Ascending aorta (tissue), 2 donors: Measurements from ENCODE around the gene AMN. TPM values are rescaled to one million over a fixed set of nuclear protein-coding genes. Genes with fewer than 3 reads are reported as not detected.

ENCODE experiments used
- DNase-seq, 2 donors: peaks; one replicate each; pipeline ENCODE4 v3.0.0-alpha.2; 2019; ENCODE audit warnings: low spot score in 2 of 2
- H3K27ac ChIP-seq, 2 donors: fragments of 200-600 bp; sonication (generic); one replicate each; pipeline ENCODE4 v1.5.1; 2016 to 2017; ENCODE audit warnings: mild to moderate bottlenecking in 1 of 2
- H3K27me3 ChIP-seq: fragments of 200-600 bp; sonication (generic); one replicate; pipeline ENCODE4 v1.5.1; 2017
- H3K36me3 ChIP-seq, 2 donors: fragments of 200-600 bp; sonication (generic); one replicate each; pipeline ENCODE4 v1.5.1; 2016
- H3K4me1 ChIP-seq, 2 donors: fragments of 200-600 bp; sonication (generic); one replicate each; pipeline ENCODE4 v1.5.1; 2016 to 2017; ENCODE audit warnings: mild to moderate bottlenecking in 1 of 2
- H3K4me3 ChIP-seq, 2 donors: fragments of 200-600 bp; sonication (generic); one replicate each; pipeline ENCODE4 v1.5.1; 2016 to 2017; ENCODE audit warnings: mild to moderate bottlenecking in 1 of 2
- H3K9me3 ChIP-seq, 2 donors: fragments of 200-600 bp; sonication (generic); one replicate each; pipeline ENCODE4 v1.5.1; 2016
- intact Hi-C: fragments of 100-400 bp; cut with DNase I; formaldehyde crosslinking; loops from one replicate; pipeline ENCODE4 v1.15.1; 2023
- total RNA-seq: library from RNA; depleted of rRNA; stranded (reverse); fragments of >200 nt; gene quantifications from one replicate; pipeline ENCODE4 v1.1.0, GENCODE V29; 2016
- TF ChIP-seq, protein P1 (sequence below), 3 experiments: fragments of 200-600 bp in 2 of 3; fragments of 450-650 bp in 1 of 3; sonication (generic) in 2 of 3; IDR thresholded peaks; one replicate each; pipeline ENCODE4 v1.5.1; 2016 to 2019; ENCODE audit warnings: antibody characterized with exemption in 3 of 3, mild to moderate bottlenecking in 1 of 3, moderate library complexity in 1 of 3

Gene AMN
- total RNA-seq, 1 donor from 2014 or later = 0.32 TPM

DNA sequence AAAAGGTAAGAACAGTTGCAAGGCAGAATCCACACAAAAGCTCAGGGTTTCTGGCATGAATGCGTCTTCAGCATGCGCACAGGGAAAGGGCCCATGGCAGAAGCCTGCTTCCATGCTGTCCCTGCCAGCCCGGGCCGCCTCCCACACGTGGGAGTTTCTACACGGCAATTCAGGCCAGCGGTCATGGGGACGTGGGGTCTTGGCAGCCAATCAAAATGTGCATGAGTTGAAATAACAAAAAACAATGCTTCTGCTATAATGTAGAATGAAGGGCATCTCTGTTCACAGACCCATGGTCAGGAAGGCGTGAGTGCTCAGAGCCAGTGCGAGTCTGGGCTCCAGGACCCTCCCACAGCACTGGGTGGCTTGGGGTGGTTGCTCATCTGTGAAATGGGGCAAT lies 28.6 kb downstream of the AMN start:
- H3K27me3 ChIP-seq = no peaks in the 10 kb centered on the region
- no peak for DNase-seq
- no peak overlapping the region for H3K27ac ChIP-seq
- H3K36me3 ChIP-seq = peaks cover 91 to 94% of the 10 kb centered on the region in 2 donors
- TF ChIP-seq, protein P1, sequence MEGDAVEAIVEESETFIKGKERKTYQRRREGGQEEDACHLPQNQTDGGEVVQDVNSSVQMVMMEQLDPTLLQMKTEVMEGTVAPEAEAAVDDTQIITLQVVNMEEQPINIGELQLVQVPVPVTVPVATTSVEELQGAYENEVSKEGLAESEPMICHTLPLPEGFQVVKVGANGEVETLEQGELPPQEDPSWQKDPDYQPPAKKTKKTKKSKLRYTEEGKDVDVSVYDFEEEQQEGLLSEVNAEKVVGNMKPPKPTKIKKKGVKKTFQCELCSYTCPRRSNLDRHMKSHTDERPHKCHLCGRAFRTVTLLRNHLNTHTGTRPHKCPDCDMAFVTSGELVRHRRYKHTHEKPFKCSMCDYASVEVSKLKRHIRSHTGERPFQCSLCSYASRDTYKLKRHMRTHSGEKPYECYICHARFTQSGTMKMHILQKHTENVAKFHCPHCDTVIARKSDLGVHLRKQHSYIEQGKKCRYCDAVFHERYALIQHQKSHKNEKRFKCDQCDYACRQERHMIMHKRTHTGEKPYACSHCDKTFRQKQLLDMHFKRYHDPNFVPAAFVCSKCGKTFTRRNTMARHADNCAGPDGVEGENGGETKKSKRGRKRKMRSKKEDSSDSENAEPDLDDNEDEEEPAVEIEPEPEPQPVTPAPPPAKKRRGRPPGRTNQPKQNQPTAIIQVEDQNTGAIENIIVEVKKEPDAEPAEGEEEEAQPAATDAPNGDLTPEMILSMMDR (IDR thresholded peaks at IDR 0.05) = no peak
- H3K4me3 ChIP-seq = no peak overlapping the region
- intact Hi-C loops = no loop called here
- H3K4me1 ChIP-seq = peaks cover 9 to 10% of the 10 kb centered on the region in 2 donors
- no peaks in the 10 kb centered on the region for H3K9me3 ChIP-seq

DNA sequence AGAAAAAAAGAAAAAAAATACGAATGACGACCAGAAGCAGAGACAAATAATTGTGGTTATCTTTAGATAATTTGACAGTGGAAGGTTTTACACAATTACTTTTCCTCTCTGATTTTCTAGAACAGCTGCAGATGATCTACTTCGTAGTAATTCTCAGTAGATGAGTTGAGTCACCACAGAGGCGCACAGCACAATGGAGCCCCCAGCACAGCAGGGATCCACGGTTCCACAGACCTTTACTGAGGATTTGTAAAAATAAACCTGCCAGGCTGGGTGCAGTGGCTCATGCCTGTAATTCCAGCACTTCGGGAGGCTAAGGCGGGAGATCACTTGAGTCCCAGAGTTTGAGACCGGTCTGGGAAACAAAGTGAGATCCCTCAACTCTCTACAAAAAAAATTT lies 29.3 kb downstream of the AMN start:
- no peaks in the 10 kb centered on the region for H3K9me3 ChIP-seq
- intact Hi-C loops = no loop called here

DNA sequence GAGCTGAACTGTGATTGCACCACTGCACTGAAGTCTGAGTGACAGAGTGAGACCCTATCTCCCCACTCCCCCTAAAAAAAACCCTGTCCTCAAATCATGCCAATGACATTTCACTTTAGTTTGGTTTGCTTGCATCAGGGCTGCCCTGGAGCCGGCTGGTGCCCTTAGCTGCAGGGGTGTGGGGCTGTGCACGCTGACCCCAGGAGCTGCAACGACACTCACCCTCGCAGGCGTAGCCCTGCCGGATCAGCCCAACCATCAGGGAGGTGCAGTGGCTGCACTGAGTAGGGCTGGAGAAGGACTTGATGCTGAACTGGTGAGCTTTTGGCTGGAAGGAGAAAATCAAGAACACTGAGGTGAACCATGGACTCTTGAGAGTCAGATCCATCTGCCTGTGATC lies 29.8 kb downstream of the AMN start:
- TF ChIP-seq, protein P1 (IDR thresholded peaks at IDR 0.05) = no peak
- DNase-seq = no peak
- Histone ChIP-seq H3K27ac (no peak overlapping the region), H3K4me1 (peaks cover 9 to 10% of the 10 kb centered on the region in 2 donors), H3K36me3 (peaks cover 91 to 93% of the 10 kb centered on the region in 2 donors), H3K9me3 (no peaks in the 10 kb centered on the region), H3K27me3 (no peaks in the 10 kb centered on the region), H3K4me3 (no peak overlapping the region)
- intact Hi-C loops = no loop called here

More for the DNA sequence above, 29.3 kb downstream of the AMN start:
- TF ChIP-seq, protein P1 (IDR thresholded peaks at IDR 0.05) = no peak
- Histone ChIP-seq H3K27ac (no peak overlapping the region), H3K4me3 (no peak overlapping the region), H3K36me3 (peaks cover 91 to 94% of the 10 kb centered on the region in 2 donors), H3K4me1 (peaks cover 9 to 10% of the 10 kb centered on the region in 2 donors), H3K27me3 (no peaks in the 10 kb centered on the region)
- DNase-seq = no peak

DNA sequence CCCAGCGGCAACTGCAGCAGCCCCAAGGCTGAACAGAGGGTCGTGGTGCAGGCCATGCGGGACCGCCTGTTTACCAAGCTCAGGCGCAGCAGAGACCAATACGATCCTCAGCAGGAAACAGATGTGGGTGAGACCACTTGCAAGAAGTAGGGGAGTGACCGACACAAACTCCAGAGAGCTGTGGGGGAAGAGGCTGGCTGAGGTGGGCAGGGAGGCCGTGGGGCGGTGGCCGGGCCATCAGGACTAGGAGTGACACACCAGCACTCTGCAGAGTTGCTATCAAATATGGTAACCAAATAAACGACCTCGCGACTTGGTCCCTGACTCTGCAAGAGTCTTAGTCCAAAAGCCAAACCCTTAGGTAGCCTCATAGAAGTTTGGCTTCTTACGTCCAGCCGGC lies 30.6 kb downstream of the AMN start:
- TF ChIP-seq, protein P1 (IDR thresholded peaks at IDR 0.05) = no peak
- no peaks in the 10 kb centered on the region for H3K9me3 ChIP-seq
- no peak for DNase-seq

DNA sequence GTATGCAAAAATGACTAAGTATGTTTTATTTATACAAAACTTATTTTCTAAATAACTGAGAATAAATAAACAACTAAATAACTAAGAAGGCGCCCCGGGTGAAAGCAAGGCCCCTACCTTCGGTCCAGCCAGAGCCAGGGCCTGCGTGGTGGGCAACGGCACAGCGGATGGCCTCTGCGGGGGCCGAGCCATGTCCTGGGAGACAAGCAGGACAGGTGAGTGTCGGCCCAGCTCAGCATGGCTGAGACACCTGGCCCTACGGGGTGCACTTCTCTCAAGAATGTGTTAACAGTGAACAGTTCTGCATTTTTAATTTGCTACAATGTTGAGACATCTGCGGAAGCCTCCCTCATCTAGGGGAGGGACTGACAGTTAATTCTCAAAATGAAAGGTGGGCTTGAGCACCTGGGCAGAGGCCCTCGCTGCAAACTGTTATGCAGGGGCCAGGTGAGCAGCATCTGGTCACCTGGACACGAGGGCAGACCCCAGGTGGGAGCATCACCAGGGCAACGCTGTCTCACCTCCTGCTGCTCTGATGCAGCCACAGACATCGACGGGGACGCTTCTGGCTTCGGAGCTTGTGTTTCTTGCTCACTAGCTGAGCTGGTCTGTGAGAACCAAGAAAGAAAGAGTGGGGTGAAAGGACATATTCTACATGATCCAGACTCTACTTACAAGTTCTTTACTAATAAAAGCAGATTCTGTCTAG lies 31.8 kb downstream of the AMN start:
- Histone ChIP-seq H3K4me3 (no peak overlapping the region), H3K9me3 (no peaks in the 10 kb centered on the region), H3K27me3 (no peaks in the 10 kb centered on the region), H3K27ac (no peak overlapping the region), H3K36me3 (peaks cover 97 to 99% of the 10 kb centered on the region in 2 donors), H3K4me1 (peaks cover 9 to 10% of the 10 kb centered on the region in 2 donors)
- DNase-seq = no peak
- intact Hi-C loops = no loop called here
- TF ChIP-seq, protein P1 (IDR thresholded peaks at IDR 0.05) = no peak

More for the DNA sequence above, 30.6 kb downstream of the AMN start:
- peaks cover 9 to 10% of the 10 kb centered on the region in 2 donors for H3K4me1 ChIP-seq
- no peak overlapping the region for H3K27ac ChIP-seq
- H3K27me3 ChIP-seq = no peaks in the 10 kb centered on the region
- H3K36me3 ChIP-seq = peaks cover 93 to 95% of the 10 kb centered on the region in 2 donors
- H3K4me3 ChIP-seq = no peak overlapping the region
- intact Hi-C loops = no loop called here
